Stomach (tissue), 9 donors: ENCODE results near the gene POLR3A. TPM values are rescaled to one million over a fixed set of nuclear protein-coding genes. Genes with fewer than 3 reads are reported as not detected.

Experiments used
- DNase-seq, 2 donors: peaks; one replicate each; pipeline versions ENCODE4 v3.0.0 to v3.0.0-alpha.2; 2013 to 2019
- H3K27ac ChIP-seq, 5 donors: fragments of 200-600 bp in 4 of 5; sonication (generic) in 4 of 5; one replicate each; pipeline ENCODE4 v1.5.1; 2013 to 2019; ENCODE audit warnings: mild to moderate bottlenecking in 1 of 5, moderate library complexity in 1 of 5
- H3K27me3 ChIP-seq, 3 donors: fragments of 200-600 bp; sonication (generic); one replicate each; pipeline ENCODE4 v1.5.1; 2017 to 2019; ENCODE audit warnings: mixed run types in 1 of 3
- H3K36me3 ChIP-seq, 4 donors: fragments of 200-600 bp; sonication (generic); 1 replicate in 3 of 4; 2 replicates in 1 of 4; pipeline ENCODE4 v1.5.1; 2016 to 2019
- H3K4me1 ChIP-seq, 4 donors: fragments of 200-600 bp; sonication (generic); one replicate each; pipeline ENCODE4 v1.5.1; 2016 to 2019
- H3K4me3 ChIP-seq, 4 donors: fragments of 200-600 bp; sonication (generic) in 3 of 4; one replicate each; pipeline ENCODE4 v1.5.1; 2016 to 2019; ENCODE audit warnings: mild to moderate bottlenecking in 1 of 4
- H3K9me3 ChIP-seq, 4 donors: fragments of 200-600 bp; sonication (generic); one replicate each; pipeline ENCODE4 v1.5.1; 2016 to 2019
- EP300 ChIP-seq: sonication (generic); formaldehyde crosslinking; IDR thresholded peaks from one replicate; pipeline ENCODE4 v1.6.1; 2017; ENCODE audit warnings: antibody characterized with exemption
- POLR2A ChIP-seq, 4 donors: fragments of 450-650 bp; IDR thresholded peaks; one replicate each; pipeline ENCODE4 v1.6.1; 2016; ENCODE audit warnings: antibody characterized with exemption in 4 of 4, control low read depth in 2 of 4, mild to moderate bottlenecking in 1 of 4, moderate library complexity in 1 of 4
- POLR2AphosphoS5 ChIP-seq, 3 donors: sonication (generic); formaldehyde crosslinking; IDR thresholded peaks; one replicate each; pipeline ENCODE4 v1.6.1; 2016; ENCODE audit warnings: antibody characterized with exemption in 3 of 3
- WGBS, 5 donors: extraction: QIAGEN DNeasy Blood & Tissue Kit in 3 of 5; methylation state at CpG; one replicate each; pipeline versions ENCODE4 v1.1.5 to v1.1.7; 2013 to 2018; 5-methylcytosine and 5-hydroxymethylcytosine counted together
- intact Hi-C: fragments of 100-400 bp; cut with DNase I; formaldehyde crosslinking; loops from one replicate; pipeline ENCODE4 v1.15.1; 2023; ENCODE audit warnings: low total_unique reads
- polyA plus RNA-seq, 3 donors: library from polyadenylated mRNA; stranded (reverse); fragments of 200-250 nt; gene quantifications; one replicate each; pipeline ENCODE4 v1.2.3, GENCODE V29; 2013
- total RNA-seq, 5 donors: library from RNA; depleted of rRNA; stranded (reverse); fragments of >200 nt; gene quantifications; one replicate each; pipeline versions ENCODE4 v1.1.0 to v1.2.3, GENCODE V29; 2014 to 2016
- TF ChIP-seq, protein P1 (sequence below), 7 experiments: fragments of 450-650 bp in 4 of 7; fragments of 200-600 bp in 3 of 7; sonication (generic) in 3 of 7; IDR thresholded peaks; one replicate each; pipeline ENCODE4 v1.5.1; 2016 to 2019; ENCODE audit warnings: antibody characterized with exemption in 7 of 7, control low read depth in 2 of 7, mild to moderate bottlenecking in 1 of 7
- donor health status: healthy with polysubstance abuse.
- donor health status: Bipolar disorder and iron deficiency.
- donor health status: healthy.

POLR3A gene
- total and polyA plus RNA-seq, 8 donors = 2.1 to 25.8 (median 8.9) TPM

DNA sequence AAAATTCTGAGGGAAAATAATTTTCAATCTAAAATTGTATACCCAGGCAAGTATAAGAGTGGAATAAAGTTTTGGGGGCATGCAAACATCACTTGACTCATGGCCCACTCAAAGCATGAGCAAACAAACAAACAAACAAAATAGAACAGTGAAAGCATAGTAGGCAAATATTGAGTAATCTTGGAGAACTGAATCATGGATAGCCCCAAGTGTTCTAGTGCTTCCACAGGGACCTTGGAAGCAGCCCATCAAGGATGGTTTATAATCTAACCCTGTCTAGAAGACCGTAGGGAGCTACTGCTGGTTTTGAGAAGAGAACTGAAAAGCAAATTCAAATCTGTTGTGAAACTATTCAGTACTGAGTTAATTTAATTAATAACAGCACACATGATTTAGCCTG, 22.1 kb downstream of the POLR3A start:
- Histone ChIP-seq H3K36me3 (peaks cover 74 to 100% (median 99%) of the 10 kb centered on the region in 4 donors), H3K9me3 (no peaks in the 10 kb centered on the region), H3K4me3 (no peak overlapping the region), H3K27me3 (no peaks in the 10 kb centered on the region), H3K27ac (no peak overlapping the region), H3K4me1 (no peaks in the 10 kb centered on the region)
- intact Hi-C loops = no loop called here
- 71 to 86% (median 79%) methylated on average over 1 of the region's 1 CpG for WGBS, 5 donors
- TF ChIP-seq, protein P1, sequence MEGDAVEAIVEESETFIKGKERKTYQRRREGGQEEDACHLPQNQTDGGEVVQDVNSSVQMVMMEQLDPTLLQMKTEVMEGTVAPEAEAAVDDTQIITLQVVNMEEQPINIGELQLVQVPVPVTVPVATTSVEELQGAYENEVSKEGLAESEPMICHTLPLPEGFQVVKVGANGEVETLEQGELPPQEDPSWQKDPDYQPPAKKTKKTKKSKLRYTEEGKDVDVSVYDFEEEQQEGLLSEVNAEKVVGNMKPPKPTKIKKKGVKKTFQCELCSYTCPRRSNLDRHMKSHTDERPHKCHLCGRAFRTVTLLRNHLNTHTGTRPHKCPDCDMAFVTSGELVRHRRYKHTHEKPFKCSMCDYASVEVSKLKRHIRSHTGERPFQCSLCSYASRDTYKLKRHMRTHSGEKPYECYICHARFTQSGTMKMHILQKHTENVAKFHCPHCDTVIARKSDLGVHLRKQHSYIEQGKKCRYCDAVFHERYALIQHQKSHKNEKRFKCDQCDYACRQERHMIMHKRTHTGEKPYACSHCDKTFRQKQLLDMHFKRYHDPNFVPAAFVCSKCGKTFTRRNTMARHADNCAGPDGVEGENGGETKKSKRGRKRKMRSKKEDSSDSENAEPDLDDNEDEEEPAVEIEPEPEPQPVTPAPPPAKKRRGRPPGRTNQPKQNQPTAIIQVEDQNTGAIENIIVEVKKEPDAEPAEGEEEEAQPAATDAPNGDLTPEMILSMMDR (IDR thresholded peaks at IDR 0.05) = no peak
- TF ChIP-seq EP300 (no peak), POLR2A (IDR thresholded peaks at IDR 0.05) (no peak), POLR2AphosphoS5 (IDR thresholded peaks at IDR 0.05) (no peak)
- no peak for DNase-seq

DNA sequence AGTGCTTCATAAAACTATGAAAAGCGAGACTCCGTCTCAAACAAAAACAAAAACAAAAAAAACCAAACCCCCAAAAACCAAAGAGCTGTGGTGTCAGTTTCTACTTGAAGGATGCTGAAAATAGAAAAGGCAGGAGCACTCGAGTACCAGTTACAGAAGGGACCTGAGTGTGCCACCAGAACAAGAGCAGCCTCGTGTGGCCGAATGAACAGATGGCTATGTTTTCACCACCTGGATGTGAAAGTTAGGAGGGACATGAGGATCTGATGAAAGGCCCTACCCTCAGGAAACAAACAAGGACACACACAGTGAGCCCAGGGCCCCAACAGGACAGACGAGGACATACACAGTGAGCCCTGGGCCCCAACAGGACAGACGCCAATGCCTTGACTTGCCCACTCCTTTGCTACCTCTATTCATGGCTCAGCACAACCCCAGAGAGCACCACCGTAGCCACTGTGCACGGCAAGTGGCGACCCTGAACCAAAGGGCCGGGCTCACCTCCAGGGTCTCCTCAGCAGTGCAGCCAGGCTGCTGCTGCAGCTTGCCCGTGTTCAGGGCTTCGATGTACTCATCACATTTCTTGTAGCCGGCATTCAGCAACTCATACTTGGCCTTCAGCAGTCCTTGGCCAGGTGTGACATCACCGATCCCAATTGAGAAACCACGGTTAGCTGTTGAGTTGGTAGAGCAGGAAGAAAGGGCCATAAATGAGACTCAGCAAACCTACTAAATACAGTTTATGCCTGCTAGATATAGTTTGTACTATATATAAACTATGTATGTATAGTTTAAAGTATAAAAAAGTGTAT, 24.9 kb downstream of the POLR3A start:
- WGBS, 5 donors = 88 to 95% (median 91%) methylated on average over 16 of the region's 16 CpGs
- no peak overlapping the region for H3K27ac ChIP-seq
- intact Hi-C loops = no loop called here

DNA sequence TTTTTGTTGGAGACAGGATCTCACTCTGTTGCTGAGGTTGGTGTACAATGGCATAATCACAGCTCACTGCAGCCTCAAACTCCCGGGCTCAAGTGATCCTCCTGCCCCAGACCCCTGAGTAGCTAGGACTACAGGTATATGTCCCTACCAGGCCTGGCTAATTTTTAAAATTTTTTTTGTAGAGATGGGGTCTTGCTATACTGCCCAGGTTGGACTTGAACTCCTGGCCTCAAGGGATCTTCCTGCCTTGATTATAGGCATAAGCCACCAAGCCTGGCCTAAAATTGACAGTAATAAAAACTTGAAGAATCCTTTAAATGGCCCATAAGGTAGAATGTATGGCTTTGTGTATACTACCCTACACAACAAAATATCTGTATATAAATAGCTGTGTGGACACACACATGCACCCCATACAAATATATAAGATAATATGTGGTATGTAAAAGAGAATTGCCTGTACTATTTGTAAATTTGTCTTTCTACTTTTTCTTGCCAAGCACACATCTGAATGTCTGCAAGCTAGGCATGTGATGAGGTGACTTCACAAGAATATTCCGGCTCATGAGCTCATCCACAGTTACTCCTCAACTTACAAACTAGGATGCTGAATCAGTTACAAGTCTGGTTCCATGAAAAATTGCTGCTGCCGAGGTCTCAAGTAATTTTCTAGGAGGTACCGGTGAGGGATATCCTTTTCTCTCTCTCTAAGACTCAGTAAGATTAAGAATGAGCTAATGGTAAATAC, 26.6 kb downstream of the POLR3A start:
- H3K27ac ChIP-seq = no peak overlapping the region
- peaks cover 85 to 97% (median 95%) of the 10 kb centered on the region in 4 donors for H3K36me3 ChIP-seq
- H3K27me3 ChIP-seq = no peaks in the 10 kb centered on the region
- TF ChIP-seq EP300 (no peak), POLR2A (IDR thresholded peaks at IDR 0.05) (no peak), POLR2AphosphoS5 (IDR thresholded peaks at IDR 0.05) (no peak)
- TF ChIP-seq, protein P1 (IDR thresholded peaks at IDR 0.05) = no peak
- 80 to 95% (median 93%) methylated on average over 4 of the region's 4 CpGs for WGBS, 5 donors
- no peak for DNase-seq
- no peaks in the 10 kb centered on the region for H3K9me3 ChIP-seq
- H3K4me3 ChIP-seq = no peak overlapping the region
- intact Hi-C loops = no loop called here
- H3K4me1 ChIP-seq = no peaks in the 10 kb centered on the region

More for the DNA sequence above, 24.9 kb downstream of the POLR3A start:
- no peaks in the 10 kb centered on the region for H3K4me1 ChIP-seq
- no peak for TF ChIP-seq POLR2AphosphoS5 (IDR thresholded peaks at IDR 0.05)
- TF ChIP-seq, protein P1 (IDR thresholded peaks at IDR 0.05) = no peak
- no peak for TF ChIP-seq POLR2A (IDR thresholded peaks at IDR 0.05)
- TF ChIP-seq EP300 = no peak
- H3K9me3 ChIP-seq = no peaks in the 10 kb centered on the region
- no peak overlapping the region for H3K4me3 ChIP-seq
- DNase-seq = no peak
- H3K27me3 ChIP-seq = no peaks in the 10 kb centered on the region
- peaks cover 85 to 100% (median 99%) of the 10 kb centered on the region in 4 donors for H3K36me3 ChIP-seq

DNA sequence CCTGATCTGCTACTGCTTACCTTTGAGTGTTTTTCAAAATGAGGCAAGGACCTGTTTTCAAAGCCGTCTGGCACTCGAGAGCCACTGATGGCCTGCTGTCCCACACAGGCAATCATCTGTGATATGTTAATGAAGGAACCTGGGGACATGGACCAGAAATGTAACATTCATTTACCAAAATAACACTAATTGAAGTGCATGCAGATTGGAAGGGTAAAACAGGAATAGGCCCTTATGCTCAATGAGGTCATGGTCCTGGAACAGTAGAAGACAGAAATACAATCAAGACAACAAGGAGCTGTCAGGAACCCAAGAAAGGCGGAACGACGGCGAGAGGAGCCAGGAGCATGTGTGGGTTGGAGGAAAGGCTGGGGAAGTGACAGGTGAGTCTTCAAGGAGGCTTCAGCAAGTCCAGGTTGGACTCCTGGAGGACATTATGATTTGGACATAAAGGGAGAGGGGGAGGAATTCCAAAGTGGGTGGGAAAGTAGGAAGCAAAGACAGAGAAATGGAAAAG, 28.3 kb downstream of the POLR3A start:
- no peak for DNase-seq
- no peak for TF ChIP-seq EP300
- TF ChIP-seq, protein P1 (IDR thresholded peaks at IDR 0.05) = no peak
- no peak for TF ChIP-seq POLR2A (IDR thresholded peaks at IDR 0.05)
- no peak for TF ChIP-seq POLR2AphosphoS5 (IDR thresholded peaks at IDR 0.05)
- H3K9me3 ChIP-seq = no peaks in the 10 kb centered on the region
- H3K27ac ChIP-seq = no peak overlapping the region
- intact Hi-C loops = no loop called here
- H3K27me3 ChIP-seq = no peaks in the 10 kb centered on the region
- no peak overlapping the region for H3K4me3 ChIP-seq
- H3K36me3 ChIP-seq = peaks cover 73 to 89% (median 82%) of the 10 kb centered on the region in 4 donors
- WGBS, 5 donors = 88 to 96% (median 94%) methylated on average over 6 of the region's 6 CpGs
- no peaks in the 10 kb centered on the region for H3K4me1 ChIP-seq
